Measurements from ENCODE around the gene TRIO. TPM values are rescaled to one million over a fixed set of nuclear protein-coding genes. Genes with fewer than 3 reads are reported as not detected.

The TRIO gene
- total and polyA plus RNA-seq, 4 donors = 23.8 to 243 (median 110) TPM

DNA sequence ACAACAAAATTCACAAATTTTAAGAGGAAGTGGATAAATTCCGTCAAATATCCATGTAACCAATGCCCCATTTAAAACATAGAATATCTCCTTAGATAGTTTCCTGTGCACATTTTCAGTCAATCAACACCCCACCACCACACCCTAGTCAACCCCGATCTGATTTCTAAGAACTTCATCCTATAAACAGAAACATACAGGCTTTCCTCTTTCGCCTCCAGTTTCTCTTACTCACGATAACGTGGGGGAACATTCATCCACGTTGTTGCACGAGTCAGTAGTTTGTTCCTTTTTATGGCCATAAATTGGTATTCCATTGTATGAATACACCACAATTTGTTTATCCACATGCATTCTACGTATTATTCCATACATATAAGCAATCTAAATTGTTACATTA, 35.6 kb upstream of the TRIO start:
- no peak for DNase-seq
- TF ChIP-seq, protein P1, sequence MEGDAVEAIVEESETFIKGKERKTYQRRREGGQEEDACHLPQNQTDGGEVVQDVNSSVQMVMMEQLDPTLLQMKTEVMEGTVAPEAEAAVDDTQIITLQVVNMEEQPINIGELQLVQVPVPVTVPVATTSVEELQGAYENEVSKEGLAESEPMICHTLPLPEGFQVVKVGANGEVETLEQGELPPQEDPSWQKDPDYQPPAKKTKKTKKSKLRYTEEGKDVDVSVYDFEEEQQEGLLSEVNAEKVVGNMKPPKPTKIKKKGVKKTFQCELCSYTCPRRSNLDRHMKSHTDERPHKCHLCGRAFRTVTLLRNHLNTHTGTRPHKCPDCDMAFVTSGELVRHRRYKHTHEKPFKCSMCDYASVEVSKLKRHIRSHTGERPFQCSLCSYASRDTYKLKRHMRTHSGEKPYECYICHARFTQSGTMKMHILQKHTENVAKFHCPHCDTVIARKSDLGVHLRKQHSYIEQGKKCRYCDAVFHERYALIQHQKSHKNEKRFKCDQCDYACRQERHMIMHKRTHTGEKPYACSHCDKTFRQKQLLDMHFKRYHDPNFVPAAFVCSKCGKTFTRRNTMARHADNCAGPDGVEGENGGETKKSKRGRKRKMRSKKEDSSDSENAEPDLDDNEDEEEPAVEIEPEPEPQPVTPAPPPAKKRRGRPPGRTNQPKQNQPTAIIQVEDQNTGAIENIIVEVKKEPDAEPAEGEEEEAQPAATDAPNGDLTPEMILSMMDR (IDR thresholded peaks at IDR 0.05; ENCODE audit: control extremely low read depth, extremely low read depth) = no peak
- 48 to 66% methylated on average over 8 of the region's 8 CpGs for WGBS, 2 donors

GRCh38 chr5:14108170-14108996, 34.8 kb upstream of the TRIO start:
- Histone ChIP-seq H3K4me1 (ENCODE audit: control insufficient read depth in 5 of 5, insufficient read depth in 5 of 5, low read length in 5 of 5) (peaks cover 0 to 8% (median 0%) of the 10 kb centered on the region in 5 donors), H3K36me3 (ENCODE audit: control insufficient read depth in 4 of 4, insufficient read depth in 4 of 4, low read length in 4 of 4) (no peaks in the 10 kb centered on the region), H3K4me3 (no peak overlapping the region), H3K9ac (ENCODE audit: insufficient read depth in 1 of 2, low read length in 2 of 2) (no peak overlapping the region), H3K9me3 (ENCODE audit: control insufficient read depth in 4 of 4, insufficient read depth in 3 of 4, low read length in 3 of 4) (no peaks in the 10 kb centered on the region), H3K27ac (ENCODE audit: low read depth in 1 of 2, low read length in 1 of 2) (no peak overlapping the region), H3K27me3 (ENCODE audit: control insufficient read depth in 3 of 3, insufficient read depth in 3 of 3, low read length in 2 of 3) (peaks cover 0 to 8% (median 0%) of the 10 kb centered on the region in 3 donors)
- 25 to 26% methylated on average over 21 of the region's 21 CpGs for WGBS, 2 donors
- TF ChIP-seq, protein P1 (IDR thresholded peaks at IDR 0.05; ENCODE audit: control extremely low read depth, extremely low read depth) = peak; percentile 69
- DNase-seq (peak; percentile 45 to 77 (median 64)), ATAC-seq (ENCODE audit: insufficient read depth, low FRiP score) (peak; percentile 86)

More for the DNA sequence above, 35.6 kb upstream of the TRIO start:
- H3K36me3 ChIP-seq (ENCODE audit: control insufficient read depth in 4 of 4, insufficient read depth in 4 of 4, low read length in 4 of 4) = no peaks in the 10 kb centered on the region
- no peak overlapping the region for H3K4me3 ChIP-seq
- no peak overlapping the region for H3K9ac ChIP-seq (ENCODE audit: insufficient read depth in 1 of 2, low read length in 2 of 2)
- no peak overlapping the region for H3K27ac ChIP-seq (ENCODE audit: low read depth in 1 of 2, low read length in 1 of 2)
- H3K9me3 ChIP-seq (ENCODE audit: control insufficient read depth in 4 of 4, insufficient read depth in 3 of 4, low read length in 3 of 4) = no peaks in the 10 kb centered on the region
- peaks cover 0 to 8% (median 0%) of the 10 kb centered on the region in 5 donors for H3K4me1 ChIP-seq (ENCODE audit: control insufficient read depth in 5 of 5, insufficient read depth in 5 of 5, low read length in 5 of 5)
- peaks cover 0 to 8% (median 0%) of the 10 kb centered on the region in 3 donors for H3K27me3 ChIP-seq (ENCODE audit: control insufficient read depth in 3 of 3, insufficient read depth in 3 of 3, low read length in 2 of 3)
- ATAC-seq (ENCODE audit: insufficient read depth, low FRiP score) = no peak

- Histone ChIP-seq H3K9ac (ENCODE audit: insufficient read depth in 1 of 2, low read length in 2 of 2) (no peak overlapping the region), H3K4me1 (ENCODE audit: control insufficient read depth in 5 of 5, insufficient read depth in 5 of 5, low read length in 5 of 5) (peaks cover 0 to 8% (median 0%) of the 10 kb centered on the region in 5 donors), H3K36me3 (ENCODE audit: control insufficient read depth in 4 of 4, insufficient read depth in 4 of 4, low read length in 4 of 4) (no peaks in the 10 kb centered on the region), H3K9me3 (ENCODE audit: control insufficient read depth in 4 of 4, insufficient read depth in 3 of 4, low read length in 3 of 4) (no peaks in the 10 kb centered on the region), H3K27ac (ENCODE audit: low read depth in 1 of 2, low read length in 1 of 2) (no peak overlapping the region), H3K4me3 (no peak overlapping the region), H3K27me3 (ENCODE audit: control insufficient read depth in 3 of 3, insufficient read depth in 3 of 3, low read length in 2 of 3) (peaks cover 0 to 8% (median 0%) of the 10 kb centered on the region in 3 donors)
- WGBS, 2 donors = 67 to 83% methylated on average over 8 of the region's 8 CpGs
- TF ChIP-seq, protein P1 (IDR thresholded peaks at IDR 0.05; ENCODE audit: control extremely low read depth, extremely low read depth) = no peak
- no peak for DNase-seq
- no peak for ATAC-seq (ENCODE audit: insufficient read depth, low FRiP score)
Measured at GRCh38 chr5:14109041-14109747, 33.9 kb upstream of the TRIO start.

All from lung (tissue), 12 donors.